ENCODE results near the gene HK2. TPM values are rescaled to one million over a fixed set of nuclear protein-coding genes. Genes with fewer than 3 reads are reported as not detected.

HK2 gene
- total RNA-seq, 6 experiments from 2014 or later = 26.2 to 51.3 (median 28.4) TPM

GRCh38 chr2:74941284-74941683 is 107.4 kb downstream of the HK2 start:
- H3K27me3 Mint-ChIP-seq (ENCODE audit: insufficient read depth) = no peaks in the 10 kb centered on the region
- peaks cover 7% of the 10 kb centered on the region; the same call in 1 of the 2 replicates for H3K36me3 Mint-ChIP-seq (ENCODE audit: low read depth)
- no peak for DNase-seq
- H3K4me3 Mint-ChIP-seq = no peak overlapping the region
- H3K9me3 Mint-ChIP-seq = no peaks in the 10 kb centered on the region
- H3K27ac Mint-ChIP-seq = no peak overlapping the region
- H3K4me1 Mint-ChIP-seq (ENCODE audit: low read depth) = peaks cover 39% of the 10 kb centered on the region
- TF ChIP-seq CTCF (IDR thresholded peaks at IDR 0.05) = no peak

GRCh38 chr2:74942263-74942662 is 108.3 kb downstream of the HK2 start:
- no peaks in the 10 kb centered on the region for H3K27me3 Mint-ChIP-seq (ENCODE audit: insufficient read depth)
- H3K9me3 Mint-ChIP-seq = no peaks in the 10 kb centered on the region
- peaks cover 7% of the 10 kb centered on the region; the same call in 1 of the 2 replicates for H3K36me3 Mint-ChIP-seq (ENCODE audit: low read depth)
- TF ChIP-seq CTCF (IDR thresholded peaks at IDR 0.05) = no peak
- no peak overlapping the region for H3K27ac Mint-ChIP-seq
- peaks cover 29% of the 10 kb centered on the region for H3K4me1 Mint-ChIP-seq (ENCODE audit: low read depth)
- H3K4me3 Mint-ChIP-seq = no peak overlapping the region
- no peak for DNase-seq

Other genes starting within 250 kb of the HK2 start
- gene M1AP, start 185.8 kb upstream of the HK2 start, total RNA-seq (2021; fragmentation: NEBNext Ultra II Directional; extraction: Animal tissue kit (Norgen Biotek cat#: 25700)) = under 1 TPM in 5 of 6 experiments, not detected in 1; 0.14 to 0.38 (median 0.17) TPM
- 10 to 100 TPM; 12.5 to 16.5 (median 14.4) TPM for gene SEMA4F, start 179.9 kb upstream of the HK2 start, total RNA-seq (2021; fragmentation: NEBNext Ultra II Directional; extraction: Animal tissue kit (Norgen Biotek cat#: 25700))
- 100 to 1,000 TPM; 108 to 143 (median 122) TPM for gene POLE4, start 124.5 kb downstream of the HK2 start, total RNA-seq (2021; fragmentation: NEBNext Ultra II Directional; extraction: Animal tissue kit (Norgen Biotek cat#: 25700))

All from HFFc6 (cell line).